ENCODE results near the gene RHOG.

Gene RHOG

GRCh38 chr11:3860375-3860774 lies 19.6 kb upstream of the RHOG start:
- DNase-seq (ENCODE audit: low read depth in 2 of 3, low spot score in 2 of 3): no peak

- no peak for DNase-seq (ENCODE audit: low read depth in 2 of 3, low spot score in 2 of 3)
Observed at GRCh38 chr11:3859373-3859881, 18.7 kb upstream of the RHOG start.

GRCh38 chr11:3857628-3858027 lies 16.9 kb upstream of the RHOG start:
- no peak for DNase-seq (ENCODE audit: low read depth in 2 of 3, low spot score in 2 of 3)

GRCh38 chr11:3856856-3857553 lies 16.2 kb upstream of the RHOG start:
- no peak for DNase-seq (ENCODE audit: low read depth in 2 of 3, low spot score in 2 of 3)

- DNase-seq (ENCODE audit: low read depth in 2 of 3, low spot score in 2 of 3): no peak
Observed at GRCh38 chr11:3855808-3856491, 15.2 kb upstream of the RHOG start.

GRCh38 chr11:3854977-3855807 lies 14.4 kb upstream of the RHOG start, which contains the start of gene STIM1:
Gene STIM1, plus strand, starts transcription at chr11:3855664. Its CDS starts 607 bp downstream, at chr11:3856271.
- DNase-seq (ENCODE audit: low read depth in 2 of 3, low spot score in 2 of 3): peak; percentile 95 to 99 (median 98)

- DNase-seq (ENCODE audit: low read depth in 2 of 3, low spot score in 2 of 3): no peak
Observed at GRCh38 chr11:3854660-3854976, 13.9 kb upstream of the RHOG start.

- no peak for DNase-seq (ENCODE audit: low read depth in 2 of 3, low spot score in 2 of 3)
Observed at GRCh38 chr11:3853899-3854659, 13.3 kb upstream of the RHOG start.

GRCh38 chr11:3853545-3853842 lies 12.7 kb upstream of the RHOG start:
- DNase-seq (ENCODE audit: low read depth in 2 of 3, low spot score in 2 of 3): no peak

GRCh38 chr11:3849297-3849874 lies 8.6 kb upstream of the RHOG start:
- no peak for DNase-seq (ENCODE audit: low read depth in 2 of 3, low spot score in 2 of 3)

- DNase-seq (ENCODE audit: low read depth in 2 of 3, low spot score in 2 of 3): no peak
Observed at GRCh38 chr11:3845670-3846069, 4.9 kb upstream of the RHOG start.

GRCh38 chr11:3845246-3845645 lies 4.5 kb upstream of the RHOG start:
- no peak for DNase-seq (ENCODE audit: low read depth in 2 of 3, low spot score in 2 of 3)

GRCh38 chr11:3843326-3843725 lies 2.6 kb upstream of the RHOG start:
- DNase-seq (ENCODE audit: low read depth in 2 of 3, low spot score in 2 of 3): no peak

GRCh38 chr11:3841426-3842350 lies 929 bp upstream of the RHOG start:
- peak in 2 of 3 experiments; percentile 80 to 95 for DNase-seq (ENCODE audit: low read depth in 2 of 3, low spot score in 2 of 3)

- peak in 1 of 3 experiments; percentile 47 for DNase-seq (ENCODE audit: low read depth in 2 of 3, low spot score in 2 of 3)
Observed at GRCh38 chr11:3840004-3840869, 522 bp downstream of the RHOG start.

- no peak for DNase-seq (ENCODE audit: low read depth in 2 of 3, low spot score in 2 of 3)
Observed at GRCh38 chr11:3838504-3838903, 2.3 kb downstream of the RHOG start.

GRCh38 chr11:3837793-3838192 lies 3.0 kb downstream of the RHOG start:
- DNase-seq (ENCODE audit: low read depth in 2 of 3, low spot score in 2 of 3): no peak

GRCh38 chr11:3836903-3837302 lies 3.9 kb downstream of the RHOG start:
- DNase-seq (ENCODE audit: low read depth in 2 of 3, low spot score in 2 of 3): no peak

GRCh38 chr11:3835751-3836150 lies 5.0 kb downstream of the RHOG start:
- DNase-seq (ENCODE audit: low read depth in 2 of 3, low spot score in 2 of 3): no peak

All from activated CD8-positive, alpha-beta memory T cell treated with anti-CD3 and anti-CD28 coated beads for 48 hours (primary cell).